ENCODE results near the gene CMTM8.
A peak's percentile ranks its signal among the peaks of the same experiment; 100 is the strongest.
"Not testable (repeated sequence)": the region's sequence is repeated elsewhere in the genome, so short reads cannot be mapped to it uniquely, and the experiment has no call there.

Gene CMTM8

GRCh38 chr3:32238453-32239306 lies at the start of gene CMTM8:
CMTM8 (plus strand) TSS chr3:32238680; CDS start chr3:32238973, 293 bp downstream.
- peak; percentile 61 for DNase-seq

DNA sequence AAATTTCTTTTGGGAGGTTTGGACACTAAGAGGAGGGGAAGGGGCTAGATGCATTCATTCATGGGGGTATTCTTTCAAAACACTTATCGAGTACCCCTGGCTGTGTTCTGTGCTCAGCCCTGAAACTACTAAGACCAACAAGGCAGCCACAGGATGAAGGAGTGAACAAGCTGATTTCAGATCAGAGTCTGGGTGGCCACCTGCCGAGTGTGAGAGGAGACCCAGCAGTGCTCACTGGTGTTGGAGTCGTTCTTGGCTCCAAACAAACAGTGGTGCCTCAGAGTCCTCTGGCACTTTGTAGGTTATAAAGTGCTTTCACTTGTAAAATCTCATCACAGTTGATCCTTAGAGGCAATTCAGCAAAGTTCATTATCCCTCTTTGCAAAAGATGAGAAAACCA lies 48.8 kb upstream of the CMTM8 start:
- no peak for DNase-seq

GRCh38 chr3:32190556-32190955 lies 47.9 kb upstream of the CMTM8 start:
- DNase-seq, result not testable (repeated sequence)

DNA sequence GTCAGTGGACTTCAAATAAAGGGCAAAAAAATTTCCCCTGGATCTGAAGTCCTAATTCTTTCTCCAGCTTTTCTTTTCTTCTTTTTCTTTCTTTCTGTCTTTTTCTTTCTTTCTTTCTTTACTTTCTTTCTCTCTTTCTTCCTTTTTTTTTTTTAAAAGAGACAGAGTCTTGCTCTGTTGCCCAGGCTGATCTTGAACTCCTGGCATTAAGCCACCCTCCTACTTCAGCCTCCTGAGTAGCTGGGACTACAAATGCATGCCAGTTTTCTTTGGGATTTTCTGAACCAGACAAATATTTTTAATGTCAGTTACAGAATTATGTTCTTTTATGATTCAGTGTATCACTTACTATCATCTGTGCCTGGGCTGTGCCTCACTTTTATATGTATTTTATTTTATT lies 45.4 kb upstream of the CMTM8 start:
- no peak for DNase-seq

GRCh38 chr3:32194653-32195052 lies 43.8 kb upstream of the CMTM8 start:
- DNase-seq, result no peak

DNA sequence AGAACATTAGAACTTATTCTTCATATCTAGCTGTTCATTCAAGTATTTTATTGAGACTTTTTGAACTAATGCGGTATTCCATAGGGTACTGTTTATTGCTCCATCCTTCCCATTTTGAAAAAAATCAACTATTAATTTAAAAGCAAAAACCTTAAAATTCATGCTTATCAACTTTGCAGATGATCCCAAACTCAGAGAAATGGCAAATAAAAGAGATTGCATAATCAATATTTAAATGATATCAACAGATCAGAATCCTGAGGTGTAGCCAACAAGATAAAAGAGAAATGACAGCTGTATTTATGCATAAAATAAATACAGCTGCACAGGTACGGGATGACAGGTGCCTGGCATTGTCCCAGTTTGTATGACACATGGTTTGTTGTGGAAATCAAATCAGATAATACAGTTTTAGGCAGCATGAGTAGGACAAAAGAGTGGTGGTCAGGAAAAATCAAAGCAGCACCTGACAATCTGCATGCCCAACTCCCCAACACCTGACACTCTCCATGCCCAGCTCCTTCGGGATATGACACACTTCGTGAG lies 42.4 kb upstream of the CMTM8 start:
- DNase-seq, result no peak

- no peak for DNase-seq
Observed at GRCh38 chr3:32197991-32198390, 40.5 kb upstream of the CMTM8 start.

DNA sequence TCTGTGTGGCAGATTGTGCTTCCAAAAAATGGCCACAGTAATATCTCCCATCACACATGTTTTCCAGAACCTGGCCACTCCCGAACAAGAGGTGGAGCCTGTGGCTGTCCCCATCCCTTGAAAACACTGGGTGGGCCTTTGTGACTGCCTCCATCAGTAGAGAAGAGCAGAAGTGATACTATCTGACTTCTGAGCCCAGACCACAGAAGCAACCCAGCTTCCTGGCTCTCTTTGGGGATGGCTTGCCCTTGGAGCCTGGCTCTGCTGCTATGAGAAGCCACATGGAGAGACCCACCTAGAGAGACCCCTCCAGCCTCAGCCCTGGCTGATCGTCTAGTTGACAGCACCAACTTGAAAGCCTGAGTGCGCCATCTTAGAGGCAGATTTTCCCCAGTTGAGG lies 39.8 kb upstream of the CMTM8 start:
- no peak for DNase-seq

DNA sequence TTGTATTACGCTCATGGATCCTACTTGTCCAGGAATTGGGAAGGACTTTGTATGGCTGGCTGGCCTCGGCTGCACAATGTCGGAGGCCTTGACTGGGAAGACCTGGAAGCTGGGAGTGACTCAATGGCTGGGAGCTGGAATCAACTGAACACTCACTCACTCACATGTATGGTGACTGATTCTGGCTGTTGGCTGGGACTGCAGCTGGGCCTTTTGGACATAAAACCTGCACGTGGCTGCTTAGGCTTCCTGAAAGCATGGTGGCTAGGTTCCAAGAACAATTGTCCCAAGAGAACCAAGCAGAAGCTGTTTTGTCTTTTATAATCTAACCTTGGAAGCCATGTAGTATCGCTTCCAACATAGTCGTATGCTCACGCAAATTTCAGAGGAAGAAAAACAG lies 38.0 kb upstream of the CMTM8 start:
- peak; percentile 49 for DNase-seq

DNA sequence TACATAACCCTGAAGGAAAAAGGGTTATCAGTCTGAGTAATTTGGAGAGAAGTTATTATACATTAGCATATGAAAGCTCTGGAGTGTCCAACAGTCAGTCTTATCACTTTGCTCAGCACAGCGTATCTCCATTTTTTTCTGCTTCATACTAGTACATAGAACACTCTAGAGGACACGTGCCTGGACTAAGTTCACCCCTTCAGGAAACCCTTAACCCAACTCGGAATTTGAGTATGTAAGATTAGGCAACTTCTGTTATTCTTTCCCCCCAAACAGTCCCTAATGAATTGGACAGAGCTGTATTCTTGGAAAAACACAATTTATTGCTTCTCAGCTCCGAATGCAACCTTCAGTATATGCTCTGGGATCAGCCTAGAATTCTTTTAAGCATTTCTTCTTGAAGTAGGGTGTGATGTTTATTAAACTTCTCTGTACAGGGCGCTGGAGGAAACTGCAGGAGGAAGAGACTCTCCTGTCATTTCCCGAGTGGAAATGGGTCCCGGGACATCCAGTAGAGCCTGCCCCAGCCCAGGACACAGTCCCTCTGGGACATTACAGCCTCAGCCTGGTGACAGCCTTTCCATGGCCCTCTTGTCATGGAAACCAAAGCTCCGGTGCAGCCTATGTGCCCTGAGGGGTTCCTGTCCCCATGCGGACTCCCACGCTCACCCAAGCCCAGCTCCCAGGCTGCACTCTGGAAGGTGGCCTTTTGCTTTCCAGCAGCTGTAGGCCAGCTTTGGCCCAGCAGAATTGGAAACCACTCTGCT lies 37.3 kb upstream of the CMTM8 start:
- no peak for DNase-seq

GRCh38 chr3:32202496-32202895 lies 36.0 kb upstream of the CMTM8 start:
- DNase-seq, result no peak

- no peak for DNase-seq
Observed at GRCh38 chr3:32203854-32204253, 34.6 kb upstream of the CMTM8 start.

GRCh38 chr3:32208447-32208846 lies 30.0 kb upstream of the CMTM8 start:
- DNase-seq, result no peak

DNA sequence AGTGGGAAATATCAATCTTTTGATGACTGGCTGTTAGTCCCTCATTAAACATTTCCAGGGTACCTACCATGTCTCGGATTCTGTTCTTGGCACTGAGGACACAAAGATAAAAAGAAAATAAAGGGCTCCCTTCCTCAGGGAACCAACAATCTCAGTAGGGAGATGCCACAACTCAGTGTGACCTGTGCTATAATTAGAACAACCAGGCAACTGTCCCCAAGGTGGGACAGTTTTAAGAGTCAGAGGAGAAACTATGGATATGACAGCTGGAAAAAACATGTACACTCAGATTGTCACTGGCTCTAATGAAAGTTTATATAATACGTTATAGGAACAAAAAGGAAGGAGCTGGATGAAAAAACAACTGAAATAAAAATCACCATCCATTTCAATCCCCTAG lies 23.3 kb upstream of the CMTM8 start:
- DNase-seq, result no peak

DNA sequence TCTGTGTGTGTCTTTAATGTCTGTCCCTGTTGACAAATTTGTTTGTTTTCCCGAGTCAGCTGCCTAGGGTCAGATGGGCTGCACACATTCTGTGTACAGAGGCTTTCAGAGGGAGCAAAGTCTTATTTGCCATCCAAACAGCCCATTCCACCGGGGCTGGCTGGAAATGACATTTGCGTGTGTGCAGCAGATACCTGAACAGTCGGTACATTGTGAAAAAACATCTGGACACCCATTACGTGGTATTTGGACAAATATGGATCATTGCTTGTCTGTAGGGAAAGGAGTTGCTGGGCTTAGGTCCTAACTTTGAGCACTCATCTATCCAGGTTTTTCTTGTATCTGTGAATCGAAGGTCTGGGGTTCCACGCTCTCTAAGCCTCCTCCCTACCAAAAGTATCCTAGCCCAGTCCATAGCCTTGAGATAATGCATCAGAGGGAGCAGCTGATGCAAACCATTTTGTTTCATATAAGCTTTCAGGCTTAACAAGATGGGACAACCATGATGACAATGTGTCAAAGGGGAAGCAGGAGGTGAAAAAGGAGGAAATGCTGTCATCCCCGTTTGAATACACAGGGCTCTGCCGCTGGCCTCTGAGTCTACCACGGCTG lies 22.2 kb upstream of the CMTM8 start:
- DNase-seq, result no peak

DNA sequence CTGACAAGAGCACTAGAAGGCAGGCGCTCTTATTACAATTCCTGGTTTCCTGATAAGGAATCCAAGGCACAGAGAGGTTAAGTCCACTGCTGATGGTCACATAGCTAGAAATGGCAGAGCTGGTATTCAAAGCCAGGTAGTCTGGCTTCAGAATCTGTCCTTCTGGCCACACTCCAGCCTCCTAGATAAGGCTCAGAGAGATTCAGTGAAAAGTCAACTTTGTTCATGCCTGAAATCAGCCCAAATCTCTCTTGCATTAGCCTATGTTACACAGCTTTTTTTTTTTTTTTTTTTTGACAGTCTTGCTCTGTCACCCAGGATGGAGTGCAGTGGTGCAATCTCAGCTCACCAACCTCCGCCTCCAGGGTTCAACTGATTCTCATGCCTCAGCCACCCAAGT lies 21.1 kb upstream of the CMTM8 start:
- no peak for DNase-seq

GRCh38 chr3:32219537-32219936 lies 18.9 kb upstream of the CMTM8 start:
- DNase-seq, result no peak

- no peak for DNase-seq
Observed at GRCh38 chr3:32220006-32220405, 18.5 kb upstream of the CMTM8 start.

- DNase-seq, result no peak
Observed at GRCh38 chr3:32222950-32223349, 15.5 kb upstream of the CMTM8 start.

GRCh38 chr3:32224016-32224516 lies 14.4 kb upstream of the CMTM8 start:
- no peak for DNase-seq

DNA sequence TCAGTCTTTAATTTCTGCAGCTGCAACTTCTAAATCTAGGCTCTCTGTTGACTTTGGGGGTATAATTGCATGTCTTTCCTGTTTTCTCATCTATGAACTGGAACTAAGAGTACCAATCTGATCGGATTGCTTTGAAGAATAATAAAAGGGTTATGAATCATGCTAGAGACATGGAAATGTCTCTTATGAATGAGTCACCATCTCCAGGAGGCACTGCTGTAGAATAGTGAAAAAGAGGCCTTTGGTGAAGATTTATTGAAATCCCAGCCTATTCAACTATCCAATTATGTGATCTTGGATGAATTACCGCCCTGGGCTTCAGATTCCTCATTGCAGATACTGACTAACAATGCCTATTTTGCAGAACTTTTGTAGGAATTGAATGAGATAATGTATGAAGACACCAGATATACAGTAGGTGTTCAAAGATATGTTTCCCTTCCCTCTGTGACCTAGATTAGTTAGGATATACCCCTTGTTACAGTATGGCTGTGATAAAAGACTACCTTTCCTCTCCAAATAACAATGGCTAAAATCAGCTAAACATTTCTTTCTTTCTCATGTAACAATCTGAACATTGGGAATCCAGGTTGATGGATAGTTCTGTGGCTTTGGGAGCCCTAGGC lies 11.5 kb upstream of the CMTM8 start:
- DNase-seq, result no peak

- not testable (repeated sequence) for DNase-seq
Observed at GRCh38 chr3:32228743-32229142, 9.7 kb upstream of the CMTM8 start.

DNA sequence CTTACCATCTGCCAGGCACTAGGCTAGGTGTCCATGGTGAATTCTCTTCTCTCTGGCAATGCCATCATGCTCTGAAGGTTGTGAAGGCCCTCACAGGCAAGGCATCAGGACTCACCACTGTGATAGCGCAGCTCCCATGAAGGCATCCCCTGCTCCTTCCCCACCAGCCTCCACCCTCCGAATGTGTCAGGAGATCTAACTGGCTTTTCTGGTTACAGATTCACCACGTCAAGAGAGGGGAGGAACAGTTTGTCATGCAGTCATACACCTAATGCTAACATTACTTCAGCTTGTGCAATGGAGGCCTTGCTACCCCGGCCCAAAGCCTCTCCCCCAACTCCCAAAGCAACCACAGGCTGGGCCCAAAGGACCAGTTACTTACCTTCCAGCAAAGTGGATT lies 8.9 kb upstream of the CMTM8 start:
- no peak for DNase-seq

All from left hindlimb (tissue), 1 donor.